Hepatocyte (in vitro differentiated cells): ENCODE data around the gene CCDC51. TPM values are rescaled to one million over a fixed set of nuclear protein-coding genes. Genes with fewer than 3 reads are reported as not detected.

ENCODE experiments used
- DNase-seq: peaks from one replicate; pipeline ENCODE4 v3.0.0-alpha.2; 2016; ENCODE audit warnings: low spot score
- H2AFZ ChIP-seq: fragments of 200-600 bp; sonication (generic); 2 replicates; pipeline ENCODE4 v1.6.0; 2016; ENCODE audit warnings: antibody characterized with exemption, mild to moderate bottlenecking
- H3K27ac ChIP-seq: fragments of 200-600 bp; sonication (generic); 2 replicates; pipeline ENCODE4 v1.5.1; 2016; ENCODE audit warnings: mild to moderate bottlenecking
- H3K27me3 ChIP-seq: fragments of 200-600 bp; sonication (generic); 2 replicates; pipeline ENCODE4 v1.6.1; 2016
- H3K36me3 ChIP-seq: fragments of 200-600 bp; sonication (generic); replicated peaks from 2 replicates; pipeline ENCODE4 v1.5.1; 2016; ENCODE audit warnings: low read depth; ENCODE audit not compliant: insufficient read depth
- H3K4me1 ChIP-seq: fragments of 200-600 bp; sonication (generic); 2 replicates; pipeline ENCODE4 v1.5.1; 2016; ENCODE audit warnings: mild to moderate bottlenecking, moderate library complexity; ENCODE audit not compliant: insufficient read depth
- H3K4me2 ChIP-seq: fragments of 200-600 bp; sonication (generic); 2 replicates; pipeline ENCODE4 v1.6.0; 2016
- H3K4me3 ChIP-seq: fragments of 200-600 bp; sonication (generic); 2 replicates; pipeline ENCODE4 v1.5.1; 2016; ENCODE audit warnings: mild to moderate bottlenecking
- H3K79me2 ChIP-seq: fragments of 200-600 bp; sonication (generic); 2 replicates; pipeline ENCODE4 v1.6.0; 2017; ENCODE audit warnings: mild to moderate bottlenecking
- H3K9me2 ChIP-seq: fragments of 200-600 bp; sonication (generic); replicated peaks from 2 replicates; pipeline ENCODE4 v1.6.0; 2017; ENCODE audit warnings: mild to moderate bottlenecking; ENCODE audit not compliant: insufficient read depth
- H3K9me3 ChIP-seq: fragments of 200-600 bp; sonication (generic); 2 replicates; pipeline ENCODE4 v1.5.1; 2016; ENCODE audit warnings: low read depth, mild to moderate bottlenecking
- H4K20me1 ChIP-seq: fragments of 200-600 bp; sonication (generic); 2 replicates; pipeline ENCODE4 v1.6.0; 2016; ENCODE audit warnings: mild to moderate bottlenecking; ENCODE audit not compliant: insufficient read depth, poor library complexity, severe bottlenecking
- CTCF ChIP-seq: fragments of 200-600 bp; sonication (generic); IDR thresholded peaks from 2 replicates; pipeline ENCODE4 v1.5.1; 2016; ENCODE audit warnings: antibody characterized with exemption, mild to moderate bottlenecking; ENCODE audit not compliant: poor library complexity
- EZH2 ChIP-seq: fragments of 200-600 bp; sonication (generic); IDR thresholded peaks from 2 replicates; pipeline ENCODE4 v1.6.1; 2016; ENCODE audit warnings: antibody characterized with exemption, mild to moderate bottlenecking, borderline replicate concordance
- EZH2phosphoT487 ChIP-seq: fragments of 200-600 bp; sonication (generic); IDR thresholded peaks from one replicate; pipeline ENCODE4 v1.6.1; 2018; ENCODE audit warnings: antibody characterized with exemption, mild to moderate bottlenecking, low read depth, moderate library complexity; ENCODE audit not compliant: unreplicated experiment, severe bottlenecking
- WGBS: methylation state at CpG from one replicate; pipeline ENCODE4 v1.1.6; 2016; ENCODE audit warnings: low lambda C conversion rate; ENCODE audit errors: missing lambda C conversion rate; 5-methylcytosine and 5-hydroxymethylcytosine counted together
- polyA plus RNA-seq: library from polyadenylated mRNA; unstranded; fragments of >200 nt; fragmentation: Nextera tagmentation; extraction: Ambion mirVana; gene quantifications from 2 replicates; pipeline ENCODE4 v1.2.1, GENCODE V29; 2016
- total RNA-seq: library from RNA; depleted of rRNA; stranded (reverse); fragments of >200 nt; gene quantifications from 2 replicates; pipeline ENCODE4 v1.2.3, GENCODE V29; 2014

CCDC51 gene
- total and polyA plus RNA-seq, 2 experiments from 2014 or later, result 30.4 to 30.8 TPM

DNA sequence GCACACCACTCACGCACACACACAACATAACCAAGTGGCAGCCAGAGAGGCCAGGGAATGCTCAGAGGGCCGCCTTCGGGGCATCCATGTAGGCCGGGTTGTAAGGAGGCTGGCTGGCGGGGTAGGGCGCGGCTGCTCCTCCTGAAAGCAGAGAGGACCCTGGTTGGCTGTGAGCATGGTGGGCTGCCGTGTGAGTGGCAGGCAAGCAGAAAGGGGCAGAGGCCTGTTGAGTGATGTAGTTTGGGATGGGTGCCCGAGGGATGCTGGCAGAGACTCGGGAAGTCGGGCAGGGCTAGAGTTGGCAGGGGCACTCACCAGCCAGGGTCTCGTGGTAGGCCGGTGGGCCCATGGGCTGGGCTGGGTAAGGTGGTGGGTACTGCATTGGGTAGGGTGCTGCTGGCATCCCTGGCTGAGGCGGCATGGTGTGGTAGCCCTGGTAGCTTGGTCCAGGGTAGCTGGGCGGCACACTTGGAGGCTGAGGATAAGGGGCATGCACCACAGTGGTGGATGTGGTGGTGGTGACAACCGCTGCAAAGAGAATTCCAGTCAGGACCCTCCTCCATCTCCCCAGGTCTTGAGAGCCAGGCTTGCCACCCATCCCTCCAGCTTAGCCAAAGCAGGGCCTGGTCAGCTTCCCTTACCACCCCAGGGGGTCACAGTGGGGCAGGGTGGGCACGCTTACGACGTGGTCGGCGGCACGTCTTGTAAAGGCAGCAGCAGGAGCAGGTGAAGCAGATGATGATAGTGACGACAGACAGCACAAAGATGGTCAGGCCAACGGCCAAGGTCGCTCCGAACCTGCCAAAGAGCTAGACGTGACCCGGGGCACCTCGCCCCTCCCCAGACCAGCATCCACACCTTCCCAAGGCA is 29.4 kb upstream of the CCDC51 start:
- Histone ChIP-seq H3K9me2 (no peaks in the 10 kb centered on the region), H3K4me2 (no peak overlapping the region), H3K79me2 (peaks cover 47% of the 10 kb centered on the region), H3K36me3 (no peaks in the 10 kb centered on the region), H4K20me1 (no peaks in the 10 kb centered on the region), H3K4me1 (peaks cover 50% of the 10 kb centered on the region), H3K4me3 (no peak overlapping the region), H2AFZ (no peak overlapping the region), H3K9me3 (no peaks in the 10 kb centered on the region), H3K27me3 (no peaks in the 10 kb centered on the region), H3K27ac (no peak overlapping the region)
- no peak for DNase-seq
- 97% methylated on average over 27 of the region's 29 CpGs for WGBS
- TF ChIP-seq CTCF (no peak), EZH2 (no peak), EZH2phosphoT487 (no peak)

- no peaks in the 10 kb centered on the region for H3K27me3 ChIP-seq
Measured at GRCh38 chr3:48468329-48468731, 28.4 kb upstream of the CCDC51 start.

DNA sequence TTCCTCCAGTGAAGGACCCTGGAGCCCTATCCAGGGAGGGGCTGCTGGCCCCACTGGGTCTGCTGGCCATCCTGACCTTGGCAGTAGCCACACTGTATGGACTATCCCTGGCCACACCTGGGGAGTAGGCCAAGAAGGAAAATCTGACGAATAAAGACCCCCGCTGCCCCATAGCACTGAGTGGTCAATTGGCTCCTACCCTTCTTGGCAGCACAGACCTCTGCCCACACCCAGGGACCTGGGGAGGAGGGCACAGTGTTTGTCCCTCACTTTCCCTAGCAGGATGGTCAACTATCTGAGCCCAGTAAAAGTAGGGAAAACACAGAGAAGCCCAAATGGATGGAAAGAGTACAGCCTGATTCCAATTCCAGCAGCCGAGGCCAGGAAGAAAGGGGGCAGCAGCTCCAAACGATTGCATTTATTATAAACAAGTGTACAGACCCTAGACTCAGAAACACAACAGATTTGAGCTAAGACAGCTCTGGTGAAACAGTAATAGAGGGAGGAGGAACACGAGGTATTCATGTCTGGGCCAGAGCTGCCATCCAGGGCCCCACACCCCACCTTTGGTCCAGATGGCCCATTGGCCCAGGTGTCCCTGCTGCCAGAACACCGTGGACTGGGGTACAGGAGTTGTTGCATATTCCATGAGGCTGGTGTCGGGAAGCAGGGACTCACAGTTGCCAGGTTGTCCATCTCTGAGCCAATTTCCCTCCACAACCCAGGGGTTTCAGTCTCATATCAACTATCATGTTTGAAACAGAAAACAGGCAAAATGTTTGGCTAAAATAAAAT is 27.8 kb upstream of the CCDC51 start:
- H2AFZ ChIP-seq, result no peak overlapping the region
- H3K4me2 ChIP-seq, result no peak overlapping the region
- H3K9me2 ChIP-seq, result no peaks in the 10 kb centered on the region
- 90% methylated on average over 7 of the region's 7 CpGs for WGBS
- no peak overlapping the region for H3K4me3 ChIP-seq
- no peak for DNase-seq
- H4K20me1 ChIP-seq, result no peaks in the 10 kb centered on the region
- peaks cover 47% of the 10 kb centered on the region for H3K79me2 ChIP-seq
- H3K4me1 ChIP-seq, result peaks cover 39% of the 10 kb centered on the region
- no peaks in the 10 kb centered on the region for H3K9me3 ChIP-seq
- H3K27ac ChIP-seq, result peak overlapping the region; percentile 99
- no peaks in the 10 kb centered on the region for H3K27me3 ChIP-seq
- TF ChIP-seq EZH2 (no peak), CTCF (no peak), EZH2phosphoT487 (no peak)
- H3K36me3 ChIP-seq, result no peaks in the 10 kb centered on the region

More at GRCh38 chr3:48468329-48468731, 28.4 kb upstream of the CCDC51 start:
- Histone ChIP-seq H3K4me1 (peaks cover 40% of the 10 kb centered on the region), H3K4me2 (no peak overlapping the region), H3K79me2 (peaks cover 47% of the 10 kb centered on the region), H3K27ac (peak overlapping the region; percentile 34), H3K4me3 (no peak overlapping the region), H2AFZ (no peak overlapping the region), H3K9me2 (no peaks in the 10 kb centered on the region), H3K36me3 (no peaks in the 10 kb centered on the region), H3K9me3 (no peaks in the 10 kb centered on the region), H4K20me1 (no peaks in the 10 kb centered on the region)
- no peak for TF ChIP-seq EZH2
- TF ChIP-seq CTCF, result no peak
- TF ChIP-seq EZH2phosphoT487, result no peak
- no peak for DNase-seq
- 94% methylated on average over 8 of the region's 8 CpGs for WGBS
